Subcutaneous adipose tissue (tissue), 4 donors: ENCODE measurements around the gene NSD1. TPM values are rescaled to one million over a fixed set of nuclear protein-coding genes. Genes with fewer than 3 reads are reported as not detected.

Experiments
- total RNA-seq, 4 donors: library from RNA; depleted of rRNA; stranded (reverse); fragments of >200 nt; gene quantifications; one replicate each; pipeline ENCODE4 v1.1.0, GENCODE V29; 2016
- TF ChIP-seq, protein P1 (sequence below): fragments of 450-650 bp; IDR thresholded peaks from one replicate; pipeline ENCODE4 v1.5.1; 2016; ENCODE audit warnings: low read depth, mild to moderate bottlenecking, control low read depth, antibody characterized with exemption, moderate library complexity

The NSD1 gene
- total RNA-seq, 4 donors from 2014 or later = 35.2 to 52.0 (median 37.7) TPM

DNA sequence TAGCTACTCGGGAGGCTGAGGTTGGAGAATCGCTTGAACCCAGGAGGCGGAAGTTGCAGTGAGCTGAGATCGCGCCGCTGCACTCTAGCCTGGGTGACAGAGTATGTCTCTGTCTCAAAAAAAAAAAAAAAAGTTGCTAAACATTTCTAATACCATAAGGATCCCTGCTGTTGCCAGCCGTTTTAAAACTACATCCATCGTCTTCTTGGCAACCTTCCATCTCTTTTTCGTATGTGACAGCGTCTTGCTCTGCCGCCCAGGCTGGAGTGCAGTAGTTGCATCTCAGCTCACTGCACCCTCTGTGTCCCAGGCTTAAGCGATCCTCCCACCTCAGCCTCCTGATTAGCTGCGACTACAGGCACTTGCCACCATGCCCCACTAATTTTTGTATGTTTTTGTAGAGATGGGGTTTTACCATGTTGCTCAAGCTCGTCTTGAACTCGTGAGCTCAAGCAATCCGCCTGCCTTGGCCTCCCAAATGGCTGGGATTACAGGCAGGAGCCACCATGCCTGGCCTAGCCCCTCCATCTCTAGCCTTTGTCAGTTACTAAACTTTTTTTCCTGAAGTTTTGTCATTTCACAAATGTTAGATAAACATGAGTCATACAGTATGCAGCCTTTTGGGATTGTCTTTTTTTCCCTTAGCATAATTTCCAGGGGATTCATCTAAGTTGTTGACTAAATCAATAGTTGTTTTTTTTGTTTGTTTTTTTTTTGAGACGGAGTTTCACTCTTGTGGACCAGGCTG, 13.5 kb downstream of the NSD1 start:
- TF ChIP-seq, protein P1, sequence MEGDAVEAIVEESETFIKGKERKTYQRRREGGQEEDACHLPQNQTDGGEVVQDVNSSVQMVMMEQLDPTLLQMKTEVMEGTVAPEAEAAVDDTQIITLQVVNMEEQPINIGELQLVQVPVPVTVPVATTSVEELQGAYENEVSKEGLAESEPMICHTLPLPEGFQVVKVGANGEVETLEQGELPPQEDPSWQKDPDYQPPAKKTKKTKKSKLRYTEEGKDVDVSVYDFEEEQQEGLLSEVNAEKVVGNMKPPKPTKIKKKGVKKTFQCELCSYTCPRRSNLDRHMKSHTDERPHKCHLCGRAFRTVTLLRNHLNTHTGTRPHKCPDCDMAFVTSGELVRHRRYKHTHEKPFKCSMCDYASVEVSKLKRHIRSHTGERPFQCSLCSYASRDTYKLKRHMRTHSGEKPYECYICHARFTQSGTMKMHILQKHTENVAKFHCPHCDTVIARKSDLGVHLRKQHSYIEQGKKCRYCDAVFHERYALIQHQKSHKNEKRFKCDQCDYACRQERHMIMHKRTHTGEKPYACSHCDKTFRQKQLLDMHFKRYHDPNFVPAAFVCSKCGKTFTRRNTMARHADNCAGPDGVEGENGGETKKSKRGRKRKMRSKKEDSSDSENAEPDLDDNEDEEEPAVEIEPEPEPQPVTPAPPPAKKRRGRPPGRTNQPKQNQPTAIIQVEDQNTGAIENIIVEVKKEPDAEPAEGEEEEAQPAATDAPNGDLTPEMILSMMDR = no peak

DNA sequence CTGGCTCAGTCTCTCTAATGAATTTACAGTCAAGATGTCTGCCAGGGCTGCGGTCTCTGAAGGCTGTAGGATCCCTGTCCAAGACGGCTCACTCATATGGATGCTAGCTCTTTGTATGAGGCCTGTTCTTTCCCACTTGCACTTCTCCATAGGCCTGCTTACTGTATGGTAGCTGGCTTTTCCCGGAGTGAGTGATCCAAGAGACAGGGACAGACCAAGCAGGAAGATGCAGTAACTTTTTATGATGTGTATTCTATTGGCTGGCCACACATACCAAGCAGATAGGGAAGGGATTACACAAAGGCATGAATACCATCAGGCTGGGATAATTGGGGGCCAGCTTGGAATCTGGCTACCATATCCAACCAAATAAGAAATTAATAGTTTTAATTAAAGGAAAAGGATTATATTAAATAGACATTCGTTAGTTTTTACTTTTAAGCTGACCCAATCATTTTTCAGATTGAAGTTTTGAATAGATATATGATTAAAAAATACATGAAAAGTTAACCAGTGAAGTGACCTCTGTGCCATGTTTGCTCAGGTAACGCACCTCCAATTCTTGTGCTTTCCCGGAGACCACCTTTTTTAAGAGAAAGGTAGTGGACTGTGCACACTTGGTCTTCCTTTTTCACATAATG, 20.6 kb downstream of the NSD1 start:
- TF ChIP-seq, protein P1 = no peak

DNA sequence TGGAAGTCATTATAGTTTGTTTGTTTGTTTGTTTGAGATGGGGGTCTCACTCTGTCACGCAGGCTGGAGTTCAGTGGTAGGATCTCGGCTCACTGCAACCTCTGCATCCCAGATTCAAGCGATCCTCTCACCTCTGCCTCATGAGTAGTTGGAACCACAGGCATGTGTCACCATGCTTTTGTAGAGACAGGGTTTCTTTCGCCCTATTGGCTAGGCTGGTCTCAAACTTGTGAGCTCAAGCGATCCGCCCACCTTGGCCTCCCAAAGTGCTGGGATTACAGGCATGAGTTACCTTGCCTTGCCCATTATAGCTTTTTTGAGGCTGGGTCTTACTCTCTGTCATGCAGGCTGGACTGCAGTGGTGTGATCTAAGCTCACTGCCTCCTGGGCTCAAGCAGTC, 28.8 kb downstream of the NSD1 start:
- TF ChIP-seq, protein P1 = no peak

DNA sequence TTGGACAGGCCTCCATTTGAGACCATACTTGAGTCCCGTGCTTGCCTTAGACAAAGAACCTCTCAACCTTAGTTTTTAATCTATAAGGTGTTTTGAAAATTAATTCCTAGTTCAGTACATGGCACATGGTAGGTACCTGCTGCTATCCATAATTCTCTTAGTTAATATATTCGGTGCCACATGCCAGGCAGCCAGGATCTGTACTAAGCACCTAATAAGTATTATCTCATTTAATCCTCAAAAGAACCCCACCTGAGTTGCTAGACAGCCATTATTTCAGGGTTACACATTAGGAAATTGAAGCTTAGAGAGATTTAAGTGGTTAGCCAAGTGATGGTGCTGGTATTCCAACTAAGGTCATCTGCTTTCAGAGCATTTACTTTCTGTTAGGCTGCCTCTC, 29.9 kb downstream of the NSD1 start:
- TF ChIP-seq, protein P1 = no peak

DNA sequence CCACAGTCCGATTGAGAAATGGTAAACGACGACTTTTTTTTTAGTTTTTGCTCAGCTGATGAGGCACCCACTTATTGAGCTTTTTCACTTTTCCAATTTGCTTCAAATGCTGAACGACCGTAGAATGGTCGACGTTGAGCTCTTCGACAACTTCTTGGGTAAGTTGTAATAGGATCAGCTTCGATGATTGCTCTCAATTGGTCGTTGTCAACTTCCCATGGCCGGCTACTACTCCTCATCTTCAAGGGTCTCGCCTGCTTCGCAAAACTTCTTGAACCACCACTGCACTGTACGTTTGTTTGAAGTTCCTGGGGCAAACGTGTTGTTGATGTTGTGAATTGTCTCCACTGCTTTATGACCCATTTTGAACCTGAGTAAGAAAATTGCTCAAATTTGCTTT, 35.7 kb downstream of the NSD1 start:
- TF ChIP-seq, protein P1 = no peak

DNA sequence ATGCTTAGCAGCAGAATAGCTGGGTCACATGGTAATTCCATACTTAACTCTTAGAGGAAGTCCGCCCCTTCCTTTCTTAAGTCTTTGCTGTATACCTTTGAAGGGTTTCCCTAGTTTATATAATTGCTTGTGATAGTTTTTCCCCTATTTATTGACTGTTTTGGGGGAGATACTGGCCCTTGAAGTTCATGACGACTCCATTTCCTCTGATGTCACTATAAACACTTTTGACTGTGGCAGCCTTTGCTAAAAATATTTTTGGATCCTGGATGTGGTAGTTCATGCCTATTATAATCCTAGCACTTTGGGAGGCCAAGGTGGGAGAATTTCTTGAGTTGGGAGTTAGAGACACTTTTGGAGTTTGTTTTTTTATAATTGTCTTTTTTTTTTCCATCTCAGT, 38.4 kb downstream of the NSD1 start:
- TF ChIP-seq, protein P1 = no peak

DNA sequence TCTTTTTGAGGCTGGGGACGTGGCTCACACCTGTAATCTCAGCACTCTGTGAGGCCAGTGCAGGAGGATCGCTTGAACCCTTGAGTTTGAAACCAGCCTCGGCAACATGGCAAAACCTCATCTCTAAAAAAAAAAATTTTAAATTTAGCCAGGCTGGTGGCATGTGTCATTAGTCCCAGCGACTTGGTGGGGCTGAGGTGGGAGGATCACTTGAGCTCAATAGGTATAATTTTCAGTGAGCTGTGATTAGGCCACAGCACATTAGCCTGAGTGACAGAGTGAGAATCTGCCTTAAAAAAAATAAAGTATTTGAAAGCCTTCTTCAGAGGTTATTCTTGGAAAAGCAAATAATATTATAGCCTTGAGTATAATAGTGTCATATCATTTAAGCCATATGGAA, 41.8 kb downstream of the NSD1 start:
- TF ChIP-seq, protein P1 = no peak
